ENCODE measurements around the gene SAMD9L. TPM values are rescaled to one million over a fixed set of nuclear protein-coding genes. Genes with fewer than 3 reads are reported as not detected.
"Not testable (repeated sequence)": the region's sequence is repeated elsewhere in the genome, so short reads cannot be mapped to it uniquely, and the experiment has no call there.

SAMD9L gene
- total and polyA plus RNA-seq, 2 donors (not counting 1 experiment from before 2014, with no cell fraction given) = 20.2 to 45.8 TPM

DNA sequence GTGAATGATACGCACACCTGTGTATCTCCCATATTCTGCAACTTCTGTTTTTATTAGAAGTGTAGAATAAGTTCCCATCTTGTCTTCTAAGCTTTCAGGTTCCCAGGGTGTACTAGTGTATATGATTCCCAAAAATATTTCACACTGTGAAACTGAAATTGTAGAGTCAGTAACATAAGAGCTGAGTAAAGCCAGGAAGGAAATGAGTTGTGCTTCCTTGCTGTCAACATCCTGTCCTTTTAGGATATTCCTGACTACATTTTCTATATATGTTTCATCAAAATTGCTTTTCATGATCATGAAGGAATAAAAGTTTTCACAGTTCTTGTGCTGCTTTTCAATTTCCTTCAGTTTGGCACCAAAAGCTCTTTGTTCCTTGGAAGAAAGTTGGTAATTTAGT lies 15.2 kb downstream of the SAMD9L start:
- intact Hi-C loops (cut with micrococcal nuclease) = no loop called here
- no peak overlapping the region for H3K4me3 ChIP-seq (ENCODE audit: control extremely low read depth in 1 of 5, extremely low read depth in 1 of 5, insufficient read depth in 1 of 5, low read depth in 2 of 5, low read length in 4 of 5)
- ChIA-PET CTCF (no interaction called here), POLR2A (no interaction called here)
- no peaks in the 10 kb centered on the region for H3K4me1 Mint-ChIP-seq
- no peaks in the 10 kb centered on the region for H3K27me3 Mint-ChIP-seq
- no peak overlapping the region for H3K4me2 ChIP-seq (replicated peaks; ENCODE audit: low read depth, low read length, poor library complexity, severe bottlenecking)
- TF ChIP-seq, protein P1, sequence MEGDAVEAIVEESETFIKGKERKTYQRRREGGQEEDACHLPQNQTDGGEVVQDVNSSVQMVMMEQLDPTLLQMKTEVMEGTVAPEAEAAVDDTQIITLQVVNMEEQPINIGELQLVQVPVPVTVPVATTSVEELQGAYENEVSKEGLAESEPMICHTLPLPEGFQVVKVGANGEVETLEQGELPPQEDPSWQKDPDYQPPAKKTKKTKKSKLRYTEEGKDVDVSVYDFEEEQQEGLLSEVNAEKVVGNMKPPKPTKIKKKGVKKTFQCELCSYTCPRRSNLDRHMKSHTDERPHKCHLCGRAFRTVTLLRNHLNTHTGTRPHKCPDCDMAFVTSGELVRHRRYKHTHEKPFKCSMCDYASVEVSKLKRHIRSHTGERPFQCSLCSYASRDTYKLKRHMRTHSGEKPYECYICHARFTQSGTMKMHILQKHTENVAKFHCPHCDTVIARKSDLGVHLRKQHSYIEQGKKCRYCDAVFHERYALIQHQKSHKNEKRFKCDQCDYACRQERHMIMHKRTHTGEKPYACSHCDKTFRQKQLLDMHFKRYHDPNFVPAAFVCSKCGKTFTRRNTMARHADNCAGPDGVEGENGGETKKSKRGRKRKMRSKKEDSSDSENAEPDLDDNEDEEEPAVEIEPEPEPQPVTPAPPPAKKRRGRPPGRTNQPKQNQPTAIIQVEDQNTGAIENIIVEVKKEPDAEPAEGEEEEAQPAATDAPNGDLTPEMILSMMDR (IDR thresholded peaks at IDR 0.05) = no peak
- no peak for TF ChIP-seq EZH2 (IDR thresholded peaks at IDR 0.05; ENCODE audit: borderline replicate concordance, insufficient read depth, low read depth, low read length, poor library complexity, severe bottlenecking)
- H3K79me2 ChIP-seq (ENCODE audit: control insufficient read depth, insufficient read depth, low read length) = no peaks in the 10 kb centered on the region
- peaks cover 20 to 34% of the 10 kb centered on the region in 2 experiments for H3K36me3 ChIP-seq (replicated peaks in 1 of 2; ENCODE audit: control extremely low read depth in 1 of 2, control insufficient read depth in 1 of 2, extremely low read depth in 1 of 2, insufficient read depth in 2 of 2, low read length in 1 of 2)
- H4K20me1 ChIP-seq (ENCODE audit: control insufficient read depth, insufficient read depth, low read length, poor library complexity, severe bottlenecking) = no peaks in the 10 kb centered on the region
- peaks cover 23% of the 10 kb centered on the region for H3K9me3 Mint-ChIP-seq (ENCODE audit: insufficient read depth)
- DNase-seq (no peak), ATAC-seq (ENCODE audit: low read depth) (no peak)
- no peak overlapping the region for H3K4me3 Mint-ChIP-seq
- WGBS (ENCODE audit: insufficient coverage) = no CpG with 5 or more reads among the region's 1 CpG
- H3K27ac ChIP-seq (ENCODE audit: low read length in 2 of 2) = no peak overlapping the region
- H3K4me1 ChIP-seq (ENCODE audit: control insufficient read depth in 2 of 2, insufficient read depth in 2 of 2, low read length in 2 of 2) = no peaks in the 10 kb centered on the region
- no peak overlapping the region for H2AFZ ChIP-seq (ENCODE audit: insufficient read depth, low read depth, low read length, poor library complexity, severe bottlenecking)
- no peak overlapping the region for H3K9ac ChIP-seq (ENCODE audit: low read length)
- no peak overlapping the region for H3K27ac Mint-ChIP-seq
- H3K27me3 ChIP-seq (replicated peaks in 1 of 4; ENCODE audit: control extremely low read depth in 1 of 4, control insufficient read depth in 3 of 4, insufficient read depth in 4 of 4, low read length in 3 of 4) = no peaks in the 10 kb centered on the region
- peaks cover 4 to 69% (median 26%) of the 10 kb centered on the region in 3 donors for H3K9me3 ChIP-seq (ENCODE audit: control extremely low read depth in 1 of 3, control insufficient read depth in 2 of 3, insufficient read depth in 1 of 3, low read length in 2 of 3)

DNA sequence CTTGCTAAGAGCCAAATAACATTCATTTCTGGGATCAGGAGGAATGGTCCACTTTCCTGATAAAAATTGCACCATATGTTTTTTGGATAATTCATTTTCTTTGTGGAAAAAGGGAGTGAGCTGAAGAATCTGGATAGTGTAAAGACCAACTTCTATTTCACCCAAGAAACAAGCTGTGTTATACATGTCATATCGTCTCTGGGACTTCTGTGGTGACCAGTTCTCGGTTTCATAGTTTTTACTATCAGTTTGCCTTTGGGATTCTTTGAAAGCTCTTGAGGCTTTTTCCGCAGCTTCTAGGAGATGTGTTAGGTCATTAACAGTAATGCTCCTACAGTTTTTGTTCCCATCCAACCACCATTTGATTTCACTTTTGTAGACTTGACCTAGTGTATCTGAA lies 16.0 kb downstream of the SAMD9L start:
- WGBS (ENCODE audit: insufficient coverage) = no CpG with 5 or more reads among the region's 3 CpGs
- Histone ChIP-seq H3K36me3 (replicated peaks in 1 of 2; ENCODE audit: control extremely low read depth in 1 of 2, control insufficient read depth in 1 of 2, extremely low read depth in 1 of 2, insufficient read depth in 2 of 2, low read length in 1 of 2) (peaks cover 17 to 26% of the 10 kb centered on the region in 2 experiments), H3K27ac (ENCODE audit: low read length in 2 of 2) (no peak overlapping the region), H3K4me3 (ENCODE audit: control extremely low read depth in 1 of 5, extremely low read depth in 1 of 5, insufficient read depth in 1 of 5, low read depth in 2 of 5, low read length in 4 of 5) (no peak overlapping the region), H3K79me2 (ENCODE audit: control insufficient read depth, insufficient read depth, low read length) (no peaks in the 10 kb centered on the region), H3K27me3 (replicated peaks in 1 of 4; ENCODE audit: control extremely low read depth in 1 of 4, control insufficient read depth in 3 of 4, insufficient read depth in 4 of 4, low read length in 3 of 4) (no peaks in the 10 kb centered on the region), H2AFZ (ENCODE audit: insufficient read depth, low read depth, low read length, poor library complexity, severe bottlenecking) (no peak overlapping the region), H3K9me3 (ENCODE audit: control extremely low read depth in 1 of 3, control insufficient read depth in 2 of 3, insufficient read depth in 1 of 3, low read length in 2 of 3) (peaks cover 8 to 76% (median 26%) of the 10 kb centered on the region in 3 donors), H3K4me1 (ENCODE audit: control insufficient read depth in 2 of 2, insufficient read depth in 2 of 2, low read length in 2 of 2) (no peaks in the 10 kb centered on the region), H3K4me2 (replicated peaks; ENCODE audit: low read depth, low read length, poor library complexity, severe bottlenecking) (no peak overlapping the region), H3K9ac (ENCODE audit: low read length) (no peak overlapping the region), H4K20me1 (ENCODE audit: control insufficient read depth, insufficient read depth, low read length, poor library complexity, severe bottlenecking) (no peaks in the 10 kb centered on the region)
- Mint-ChIP-seq H3K9me3 (ENCODE audit: insufficient read depth) (peaks cover 23% of the 10 kb centered on the region), H3K4me1 (no peaks in the 10 kb centered on the region), H3K4me3 (no peak overlapping the region), H3K27ac (no peak overlapping the region), H3K27me3 (no peaks in the 10 kb centered on the region)
- DNase-seq (no peak), ATAC-seq (ENCODE audit: low read depth) (no peak)
- POLR2A ChIA-PET = no interaction called here
- CTCF ChIA-PET = no interaction called here
- no peak for TF ChIP-seq EZH2 (IDR thresholded peaks at IDR 0.05; ENCODE audit: borderline replicate concordance, insufficient read depth, low read depth, low read length, poor library complexity, severe bottlenecking)
- TF ChIP-seq, protein P1 (IDR thresholded peaks at IDR 0.05) = no peak
- intact Hi-C loops (cut with micrococcal nuclease) = no loop called here

DNA sequence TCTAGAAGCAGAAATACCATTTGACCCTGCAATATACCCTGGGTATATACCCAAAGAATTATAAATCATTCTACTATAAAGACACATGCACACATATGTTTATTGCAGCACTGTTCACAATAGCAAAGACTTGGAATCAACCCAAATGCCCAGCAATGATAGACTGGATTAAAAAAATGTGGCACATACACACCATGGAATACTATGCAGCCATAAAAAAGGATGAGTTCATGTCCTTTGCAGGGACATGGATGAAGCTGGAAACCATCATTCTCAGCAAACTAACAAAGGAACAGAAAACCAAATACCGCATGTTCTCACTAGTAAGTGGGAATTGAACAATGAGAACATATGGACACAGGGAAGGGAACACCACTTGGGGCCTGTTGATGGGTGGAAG lies 21.2 kb downstream of the SAMD9L start:
- peaks cover 5 to 39% (median 7%) of the 10 kb centered on the region in 3 donors for H3K9me3 ChIP-seq (ENCODE audit: control extremely low read depth in 1 of 3, control insufficient read depth in 2 of 3, insufficient read depth in 1 of 3, low read length in 2 of 3)
- intact Hi-C loops (cut with micrococcal nuclease) = not testable (repeated sequence)

More for the DNA sequence above, 21.2 kb downstream of the SAMD9L start:
- H3K27ac Mint-ChIP-seq; H3K36me3 ChIP-seq (replicated peaks in 1 of 2; ENCODE audit: control extremely low read depth in 1 of 2, control insufficient read depth in 1 of 2, extremely low read depth in 1 of 2, insufficient read depth in 2 of 2, low read length in 1 of 2); H3K9ac ChIP-seq (ENCODE audit: low read length); H3K4me2 ChIP-seq (replicated peaks; ENCODE audit: low read depth, low read length, poor library complexity, severe bottlenecking); H3K27me3 Mint-ChIP-seq; H3K4me3 Mint-ChIP-seq; H3K27ac ChIP-seq (ENCODE audit: low read length in 2 of 2); H3K4me3 ChIP-seq (ENCODE audit: control extremely low read depth in 1 of 5, extremely low read depth in 1 of 5, insufficient read depth in 1 of 5, low read depth in 2 of 5, low read length in 4 of 5); H4K20me1 ChIP-seq (ENCODE audit: control insufficient read depth, insufficient read depth, low read length, poor library complexity, severe bottlenecking); ATAC-seq (ENCODE audit: low read depth); H3K27me3 ChIP-seq (replicated peaks in 1 of 4; ENCODE audit: control extremely low read depth in 1 of 4, control insufficient read depth in 3 of 4, insufficient read depth in 4 of 4, low read length in 3 of 4); H3K4me1 ChIP-seq (ENCODE audit: control insufficient read depth in 2 of 2, insufficient read depth in 2 of 2, low read length in 2 of 2); H2AFZ ChIP-seq (ENCODE audit: insufficient read depth, low read depth, low read length, poor library complexity, severe bottlenecking); DNase-seq; POLR2A ChIA-PET; H3K4me1 Mint-ChIP-seq; H3K79me2 ChIP-seq (ENCODE audit: control insufficient read depth, insufficient read depth, low read length); CTCF ChIA-PET: not testable (repeated sequence)
- WGBS (ENCODE audit: insufficient coverage) = 100% methylated on average over 1 of the region's 1 CpG
- peaks cover 28% of the 10 kb centered on the region for H3K9me3 Mint-ChIP-seq (ENCODE audit: insufficient read depth)
